Measurements from ENCODE around the gene SNX33. TPM values are rescaled to one million over a fixed set of nuclear protein-coding genes. Genes with fewer than 3 reads are reported as not detected.
A peak's percentile ranks its signal among the peaks of the same experiment; 100 is the strongest.
"Not testable (repeated sequence)": the region's sequence is repeated elsewhere in the genome, so short reads cannot be mapped to it uniquely, and the experiment has no call there.

The SNX33 gene
- total RNA-seq, 2 donors from 2014 or later = 18.9 to 23.2 TPM

- Mint-ChIP-seq H3K27me3 (ENCODE audit: insufficient read depth) (no peaks in the 10 kb centered on the region), H3K4me3 (no peak overlapping the region), H3K4me1 (peaks cover 13% of the 10 kb centered on the region), H3K36me3 (ENCODE audit: low read depth) (no peaks in the 10 kb centered on the region), H3K9me3 (no peaks in the 10 kb centered on the region), H3K27ac (no peak overlapping the region)
- TF ChIP-seq CTCF (conservative IDR thresholded peaks at IDR 0.05) = no peak
- H3K9me3 ChIP-seq (ENCODE audit: control insufficient read depth, low read length) = no peaks in the 10 kb centered on the region
- DNase-seq = no peak
- H3K4me3 ChIP-seq (ENCODE audit: low read length) = no peak overlapping the region
- H3K27me3 ChIP-seq (ENCODE audit: control insufficient read depth, insufficient read depth, low read length, poor library complexity, severe bottlenecking) = no peaks in the 10 kb centered on the region
- WGBS, 2 experiments (ENCODE audit: insufficient coverage in 1 of 2, insufficient read length in 1 of 2) = 79 to 81% methylated on average over 9 to 11 of the region's 11 CpGs
- no peaks in the 10 kb centered on the region for H3K4me1 ChIP-seq (ENCODE audit: control insufficient read depth, insufficient read depth, low read length)
- no peaks in the 10 kb centered on the region for H3K36me3 ChIP-seq (ENCODE audit: control insufficient read depth, insufficient read depth, low read length)
- H3K27ac ChIP-seq (ENCODE audit: low read depth, low read length) = no peak overlapping the region
- no peak overlapping the region for H3K9ac ChIP-seq (ENCODE audit: extremely low read depth, low read length, poor library complexity, severe bottlenecking)
Measured at GRCh38 chr15:75680007-75680789, 32.5 kb downstream of the SNX33 start.

GRCh38 chr15:75682181-75683135 lies 34.7 kb downstream of the SNX33 start:
- no peak for DNase-seq
- H3K4me3 ChIP-seq (ENCODE audit: low read length) = no peak overlapping the region
- no peaks in the 10 kb centered on the region for H3K36me3 ChIP-seq (ENCODE audit: control insufficient read depth, insufficient read depth, low read length)
- H3K4me1 ChIP-seq (ENCODE audit: control insufficient read depth, insufficient read depth, low read length) = no peaks in the 10 kb centered on the region
- Mint-ChIP-seq H3K4me1 (peaks cover 14% of the 10 kb centered on the region), H3K4me3 (no peak overlapping the region), H3K27ac (no peak overlapping the region), H3K36me3 (ENCODE audit: low read depth) (no peaks in the 10 kb centered on the region), H3K9me3 (no peaks in the 10 kb centered on the region), H3K27me3 (ENCODE audit: insufficient read depth) (no peaks in the 10 kb centered on the region)
- H3K27me3 ChIP-seq (ENCODE audit: control insufficient read depth, insufficient read depth, low read length, poor library complexity, severe bottlenecking) = no peaks in the 10 kb centered on the region
- H3K9ac ChIP-seq (ENCODE audit: extremely low read depth, low read length, poor library complexity, severe bottlenecking) = no peak overlapping the region
- WGBS, 2 experiments (ENCODE audit: insufficient coverage in 1 of 2, insufficient read length in 1 of 2) = 92 to 95% methylated on average over 27 to 40 of the region's 40 CpGs
- H3K9me3 ChIP-seq (ENCODE audit: control insufficient read depth, low read length) = no peaks in the 10 kb centered on the region
- H3K27ac ChIP-seq (ENCODE audit: low read depth, low read length) = no peak overlapping the region
- TF ChIP-seq CTCF (conservative IDR thresholded peaks at IDR 0.05) = no peak

GRCh38 chr15:75683646-75684312 lies 36.1 kb downstream of the SNX33 start:
- H3K4me1 Mint-ChIP-seq; H3K27ac ChIP-seq (ENCODE audit: low read depth, low read length); H3K36me3 ChIP-seq (ENCODE audit: control insufficient read depth, insufficient read depth, low read length); H3K4me3 ChIP-seq (ENCODE audit: low read length); H3K9me3 ChIP-seq (ENCODE audit: control insufficient read depth, low read length); H3K4me3 Mint-ChIP-seq; H3K27me3 Mint-ChIP-seq (ENCODE audit: insufficient read depth); H3K4me1 ChIP-seq (ENCODE audit: control insufficient read depth, insufficient read depth, low read length); H3K27ac Mint-ChIP-seq; H3K9me3 Mint-ChIP-seq; H3K27me3 ChIP-seq (ENCODE audit: control insufficient read depth, insufficient read depth, low read length, poor library complexity, severe bottlenecking); H3K9ac ChIP-seq (ENCODE audit: extremely low read depth, low read length, poor library complexity, severe bottlenecking); H3K36me3 Mint-ChIP-seq (ENCODE audit: low read depth): not testable (repeated sequence)
- WGBS, 2 experiments (ENCODE audit: insufficient coverage in 1 of 2, insufficient read length in 1 of 2) = 21 to 63% methylated on average over 3 to 14 of the region's 14 CpGs
- TF ChIP-seq CTCF (conservative IDR thresholded peaks at IDR 0.05) = peak; percentile 96
- DNase-seq = peak; percentile 96

Data from endodermal cell (in vitro differentiated cells).